Left cardiac atrium (tissue), 4 donors: ENCODE measurements around the gene DYNLRB1. TPM values are rescaled to one million over a fixed set of nuclear protein-coding genes. Genes with fewer than 3 reads are reported as not detected.

Experiments
- ATAC-seq, 2 donors: fragments of 200-7000 bp; cut with Tn5 transposase; one replicate each; pipeline ENCODE4 v1.9.1; 2020; ENCODE audit warnings: mild to moderate bottlenecking in 2 of 2, moderate library complexity in 2 of 2
- DNase-seq: peaks from one replicate; pipeline ENCODE4 v3.0.0-alpha.2; 2020
- intact Hi-C, 2 donors: fragments of 100-400 bp; cut with DNase I; formaldehyde crosslinking; loops; one replicate each; pipeline versions ENCODE4 v1.14.1 to v1.15.1; 2022 to 2023
- total RNA-seq, 2 donors: library from RNA; stranded (reverse); fragmentation: NEBNext Ultra II Directional; extraction: Animal tissue kit (Norgen Biotek cat#: 25700); gene quantifications; one replicate each; pipeline ENCODE4 v1.2.1, GENCODE V29; 2021
- donor health status: DM: no; HTN: yes; CAD: no.
- donor health status: DM: no; HTN: yes; CAD: no; lungs with severe emphysema.
- donor health status: DM: yes; HTN: yes; CAD: no.
- donor health status: Dilated cardiomyopathy.

DYNLRB1 gene
- total RNA-seq, 2 donors from 2014 or later: 138 to 141 TPM

- ATAC-seq (no peak), DNase-seq (no peak)
- intact Hi-C loops: loop anchor here in 1 of 2 donors (10.0 kb wide), 1 partner anchor 120 kb away; the partner anchor contains the start of gene TP53INP2
These were observed 68.8 kb downstream of the DYNLRB1 start for GRCh38 chr20:34585019-34585418.

- ATAC-seq: no peak
- intact Hi-C loops: loop anchor here in 1 of 2 donors (10.0 kb wide), 1 partner anchor 118 kb away; the partner anchor contains the start of gene TP53INP2
- no peak for DNase-seq
These were observed 70.4 kb downstream of the DYNLRB1 start for GRCh38 chr20:34586488-34587163.

Other genes starting within 250 kb of the DYNLRB1 start
- gene AHCY, start 213.1 kb upstream of the DYNLRB1 start, total RNA-seq: 10 to 100 TPM; 49.2 to 50.5 TPM
- 10 to 100 TPM; 38.8 to 45.6 TPM for gene ITCH, start 153.1 kb upstream of the DYNLRB1 start, total RNA-seq
- 10 to 100 TPM; 76.7 to 85.7 TPM for gene MAP1LC3A, start 42.3 kb downstream of the DYNLRB1 start, total RNA-seq
- 10 to 100 TPM; 14.1 to 14.8 TPM for gene PIGU, start 160.7 kb downstream of the DYNLRB1 start, total RNA-seq
- gene TP53INP2, start 187.9 kb downstream of the DYNLRB1 start, total RNA-seq: 100 to 1,000 TPM in 1 of 2 donors, 10 to 100 TPM in 1; 85.0 to 117 TPM